T-helper 2 cell treated with Interferon-gamma antibody and Interleukin-4, amounts not matched to agents 5 μg/mL and 100 μg/mL, for 36 hours (primary cell): ENCODE results near the gene GSKIP.

Experiments used
- DNase-seq: peaks from one replicate; pipeline ENCODE4 v3.0.0; 2021; ENCODE audit warnings: low spot score
- H3K27ac Mint-ChIP-seq: one replicate; pipeline ENCODE4 v1.8.0; 2021; ENCODE audit warnings: mild to moderate bottlenecking, mixed read lengths
- H3K27me3 Mint-ChIP-seq: one replicate; pipeline ENCODE4 v1.8.0; 2021; ENCODE audit warnings: low read depth, mixed read lengths
- H3K36me3 Mint-ChIP-seq: one replicate; pipeline ENCODE4 v1.8.0; 2021; ENCODE audit warnings: low read depth, mixed read lengths
- H3K4me1 Mint-ChIP-seq: one replicate; pipeline ENCODE4 v1.8.0; 2021; ENCODE audit warnings: low read depth, mixed read lengths
- H3K4me3 Mint-ChIP-seq: one replicate; pipeline ENCODE4 v1.8.0; 2022; ENCODE audit warnings: mild to moderate bottlenecking, moderate library complexity, mixed read lengths
- H3K9me3 Mint-ChIP-seq: one replicate; pipeline ENCODE4 v1.8.0; 2021; ENCODE audit warnings: mixed read lengths

The GSKIP gene

DNA sequence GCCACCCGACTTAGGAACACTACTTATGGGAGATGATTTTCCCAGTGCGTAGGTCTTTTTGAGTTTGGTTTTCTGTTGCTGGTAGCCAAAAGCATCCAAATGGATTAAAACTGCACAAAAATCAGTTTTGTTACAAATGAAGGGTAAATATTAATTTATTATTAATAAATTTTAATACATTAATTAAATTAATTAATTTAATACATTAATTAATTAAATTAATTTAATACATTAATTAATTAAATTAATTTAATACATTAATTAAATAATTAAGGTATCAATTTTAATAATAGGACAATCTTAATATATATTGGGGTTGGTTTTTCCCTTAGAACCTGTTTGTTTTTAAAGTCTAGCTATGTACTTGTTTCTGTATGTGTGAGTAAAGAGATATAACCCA, 52.2 kb downstream of the GSKIP start:
- Mint-ChIP-seq H3K27ac (no peak overlapping the region), H3K36me3 (no peaks in the 10 kb centered on the region), H3K4me3 (no peak overlapping the region), H3K4me1 (no peaks in the 10 kb centered on the region), H3K9me3 (no peaks in the 10 kb centered on the region), H3K27me3 (no peaks in the 10 kb centered on the region)
- DNase-seq = no peak

DNA sequence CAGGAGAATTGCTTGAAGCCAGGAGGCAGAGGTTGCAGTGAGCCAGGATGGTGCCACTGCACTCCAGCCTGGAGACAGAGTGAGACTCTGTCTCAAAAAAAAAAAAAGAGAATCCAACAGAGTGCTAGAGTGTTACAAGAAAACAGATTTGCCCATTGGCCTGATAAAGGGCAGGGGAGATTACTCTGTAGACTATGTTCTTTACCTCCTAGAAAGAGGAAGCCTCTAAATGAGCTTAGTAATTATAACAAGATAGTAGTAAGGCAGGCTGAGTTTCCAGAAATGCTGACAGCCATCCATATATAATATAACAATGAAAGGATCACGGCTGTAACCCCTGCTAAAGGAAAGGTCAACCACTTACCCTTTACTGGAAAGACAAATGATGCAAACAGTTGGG, 53.0 kb downstream of the GSKIP start:
- no peak overlapping the region for H3K4me3 Mint-ChIP-seq
- H3K27me3 Mint-ChIP-seq = no peaks in the 10 kb centered on the region
- no peaks in the 10 kb centered on the region for H3K36me3 Mint-ChIP-seq
- no peak overlapping the region for H3K27ac Mint-ChIP-seq
- H3K9me3 Mint-ChIP-seq = no peaks in the 10 kb centered on the region
- H3K4me1 Mint-ChIP-seq = no peaks in the 10 kb centered on the region
- no peak for DNase-seq

DNA sequence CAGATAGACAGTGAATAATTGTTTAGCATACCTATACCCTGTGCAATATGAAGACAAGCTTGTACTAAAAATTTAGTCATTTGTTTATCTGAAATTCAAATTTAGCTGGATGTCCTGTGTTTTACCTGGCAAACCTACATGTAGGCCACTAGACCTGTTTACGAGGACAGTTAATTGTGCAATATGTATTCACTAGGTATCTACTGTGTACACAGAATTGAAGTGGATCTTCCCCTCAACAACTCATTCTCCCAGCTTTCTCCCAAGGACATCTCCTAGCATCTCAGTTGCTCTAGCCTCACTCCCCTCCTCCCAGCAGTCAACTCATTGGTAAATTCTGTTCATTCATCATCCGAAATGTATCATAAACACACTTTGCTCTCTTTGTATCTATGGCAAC, 53.9 kb downstream of the GSKIP start:
- H3K36me3 Mint-ChIP-seq = no peaks in the 10 kb centered on the region
- no peaks in the 10 kb centered on the region for H3K4me1 Mint-ChIP-seq
- no peak overlapping the region for H3K27ac Mint-ChIP-seq
- H3K9me3 Mint-ChIP-seq = no peaks in the 10 kb centered on the region
- H3K27me3 Mint-ChIP-seq = no peaks in the 10 kb centered on the region
- H3K4me3 Mint-ChIP-seq = no peak overlapping the region
- no peak for DNase-seq

DNA sequence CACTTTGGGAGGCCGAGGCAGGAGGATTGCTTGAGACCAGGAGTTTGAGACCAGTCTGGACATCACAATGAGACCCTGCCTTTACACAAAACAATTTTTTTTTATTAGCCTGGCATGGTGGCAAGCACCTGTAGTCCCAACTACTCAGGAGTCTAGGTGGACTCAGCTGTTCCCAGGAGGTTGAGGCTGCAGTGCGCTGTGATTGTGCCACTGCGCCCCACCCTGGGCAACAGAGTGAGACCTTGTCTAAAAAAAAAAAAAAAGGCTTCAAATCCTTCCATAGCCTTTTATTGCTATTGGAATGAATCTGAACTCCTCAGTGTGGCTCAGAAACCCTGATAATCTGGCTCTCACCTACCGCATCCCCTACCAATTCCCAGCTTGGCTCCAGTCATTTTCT, 54.7 kb downstream of the GSKIP start:
- DNase-seq = no peak
- H3K36me3 Mint-ChIP-seq = no peaks in the 10 kb centered on the region
- H3K27me3 Mint-ChIP-seq = no peaks in the 10 kb centered on the region
- no peaks in the 10 kb centered on the region for H3K4me1 Mint-ChIP-seq
- no peak overlapping the region for H3K4me3 Mint-ChIP-seq
- H3K9me3 Mint-ChIP-seq = no peaks in the 10 kb centered on the region
- H3K27ac Mint-ChIP-seq = no peak overlapping the region

DNA sequence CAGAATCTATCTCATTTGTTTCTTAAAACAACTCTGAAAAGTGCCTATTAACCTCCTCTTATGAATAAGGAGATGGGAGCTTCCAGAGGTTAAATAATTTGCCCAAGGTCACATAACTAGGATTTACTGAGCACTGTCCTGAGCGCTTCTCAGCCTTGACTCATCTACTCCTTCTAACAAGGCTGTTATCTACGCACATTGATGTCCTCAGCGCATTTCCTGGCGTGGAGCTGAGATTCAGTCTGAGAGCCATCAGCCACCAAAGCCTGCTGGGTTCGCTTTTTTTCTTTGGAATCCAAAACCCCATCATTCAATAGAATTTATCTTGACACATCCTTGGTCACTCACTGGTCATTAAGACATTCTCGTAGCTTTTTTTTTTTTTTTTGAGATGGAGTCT, 57.9 kb downstream of the GSKIP start:
- Mint-ChIP-seq H3K27me3 (peaks cover 2% of the 10 kb centered on the region), H3K4me1 (peaks cover 2% of the 10 kb centered on the region), H3K9me3 (no peaks in the 10 kb centered on the region), H3K27ac (no peak overlapping the region), H3K4me3 (no peak overlapping the region), H3K36me3 (no peaks in the 10 kb centered on the region)
- no peak for DNase-seq

DNA sequence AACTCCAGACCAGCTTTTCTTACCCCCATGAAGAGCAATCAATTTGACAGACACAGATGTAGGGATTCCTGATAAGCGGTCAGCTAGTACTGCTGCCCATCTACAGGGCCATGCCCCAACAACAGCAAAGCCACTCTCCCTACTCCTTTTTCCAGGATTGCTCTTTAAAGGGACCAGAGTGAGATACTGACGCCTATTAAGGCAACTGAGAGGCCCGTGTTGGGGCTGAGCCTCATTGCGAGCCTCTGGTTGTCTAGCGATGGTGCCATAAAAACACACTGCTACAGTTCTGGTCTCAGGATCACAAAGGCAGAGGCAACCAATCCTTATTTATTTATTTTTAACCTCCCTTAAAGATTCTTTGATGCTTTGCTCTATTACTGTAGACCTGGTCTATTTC, 59.7 kb downstream of the GSKIP start:
- no peak overlapping the region for H3K27ac Mint-ChIP-seq
- peaks cover 2% of the 10 kb centered on the region for H3K4me1 Mint-ChIP-seq
- no peaks in the 10 kb centered on the region for H3K9me3 Mint-ChIP-seq
- no peaks in the 10 kb centered on the region for H3K36me3 Mint-ChIP-seq
- peaks cover 2% of the 10 kb centered on the region for H3K27me3 Mint-ChIP-seq
- H3K4me3 Mint-ChIP-seq = no peak overlapping the region
- no peak for DNase-seq

DNA sequence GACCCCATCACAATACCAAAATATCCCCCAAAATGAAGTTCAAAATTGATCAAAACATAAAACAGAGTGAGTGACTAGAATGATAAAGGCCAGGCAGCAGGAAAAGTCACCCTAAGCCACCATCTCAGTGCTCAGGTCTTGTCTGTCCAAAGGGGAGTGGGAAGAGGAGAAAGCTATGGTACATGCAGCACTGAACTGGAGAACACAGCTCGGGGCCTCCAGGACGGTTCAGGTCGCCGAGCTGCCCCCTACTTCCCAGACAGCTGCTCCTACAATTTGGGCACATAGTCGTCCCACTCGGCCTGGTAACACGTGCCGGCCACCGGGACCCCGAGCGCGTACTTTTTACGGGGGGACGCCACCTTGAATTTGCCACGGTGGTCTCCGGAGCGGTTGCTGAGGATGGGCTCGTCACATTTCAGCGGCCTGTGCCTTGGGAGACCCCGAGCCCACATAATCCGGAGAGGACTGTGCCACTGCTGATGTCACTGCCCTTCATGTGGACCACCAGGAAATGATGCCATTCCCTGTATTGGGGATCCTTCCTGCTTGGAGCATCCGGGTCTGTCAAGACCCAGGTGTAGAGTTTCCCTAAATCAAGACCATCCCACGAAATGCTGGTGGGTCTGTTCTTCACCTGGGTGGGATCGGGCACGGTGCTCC, 60.3 kb downstream of the GSKIP start:
- H3K4me3 Mint-ChIP-seq = peak overlapping the region; percentile 32
- peaks cover 2% of the 10 kb centered on the region for H3K4me1 Mint-ChIP-seq
- no peaks in the 10 kb centered on the region for H3K36me3 Mint-ChIP-seq
- H3K27ac Mint-ChIP-seq = no peak overlapping the region
- H3K27me3 Mint-ChIP-seq = peaks cover 3% of the 10 kb centered on the region
- H3K9me3 Mint-ChIP-seq = no peaks in the 10 kb centered on the region
- DNase-seq = no peak

DNA sequence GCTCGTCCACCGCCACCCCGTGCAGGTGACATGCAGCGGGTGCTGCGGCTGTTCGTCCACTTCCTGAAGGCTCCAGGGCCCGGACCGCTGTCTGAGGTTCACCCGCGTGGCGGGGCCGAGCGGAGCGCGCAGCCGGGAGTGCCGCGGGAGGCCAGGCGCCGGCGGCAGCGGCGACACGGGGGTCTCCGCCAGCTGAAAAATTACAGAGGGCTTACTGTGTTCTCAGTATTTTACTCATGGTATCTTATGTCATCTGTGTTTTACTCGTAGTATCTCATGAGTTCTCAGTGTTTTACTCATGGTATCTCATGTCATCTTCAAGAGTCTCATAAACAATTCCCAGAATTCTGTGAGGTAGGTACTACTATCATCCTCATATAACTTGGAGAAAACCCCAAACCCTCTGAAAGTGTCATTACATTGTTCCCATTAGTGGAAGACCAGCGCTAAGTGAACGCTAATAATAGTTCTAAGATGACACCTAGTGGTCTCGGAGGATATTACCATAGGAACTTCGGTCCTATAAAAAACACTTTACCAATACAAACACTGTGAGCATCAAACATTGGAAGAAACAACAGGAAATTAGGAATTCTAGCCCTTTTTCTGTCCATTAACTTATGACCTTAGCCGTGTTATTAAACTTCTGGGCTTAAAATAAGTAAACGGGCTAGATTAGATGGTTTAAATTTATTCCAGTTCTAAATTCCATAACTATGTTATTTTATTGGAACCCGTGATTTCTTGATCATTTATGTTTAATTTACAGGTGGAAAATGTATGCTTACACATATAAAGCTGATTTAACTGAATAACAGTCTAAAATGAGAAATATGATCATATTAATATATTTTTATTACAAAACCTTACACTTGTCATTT, 61.0 kb downstream of the GSKIP start:
- Mint-ChIP-seq H3K27me3 (peaks cover 8% of the 10 kb centered on the region), H3K4me1 (peaks cover 2% of the 10 kb centered on the region), H3K36me3 (no peaks in the 10 kb centered on the region), H3K9me3 (no peaks in the 10 kb centered on the region), H3K4me3 (peak overlapping the region; percentile 75), H3K27ac (no peak overlapping the region)
- peak; percentile 9 for DNase-seq

DNA sequence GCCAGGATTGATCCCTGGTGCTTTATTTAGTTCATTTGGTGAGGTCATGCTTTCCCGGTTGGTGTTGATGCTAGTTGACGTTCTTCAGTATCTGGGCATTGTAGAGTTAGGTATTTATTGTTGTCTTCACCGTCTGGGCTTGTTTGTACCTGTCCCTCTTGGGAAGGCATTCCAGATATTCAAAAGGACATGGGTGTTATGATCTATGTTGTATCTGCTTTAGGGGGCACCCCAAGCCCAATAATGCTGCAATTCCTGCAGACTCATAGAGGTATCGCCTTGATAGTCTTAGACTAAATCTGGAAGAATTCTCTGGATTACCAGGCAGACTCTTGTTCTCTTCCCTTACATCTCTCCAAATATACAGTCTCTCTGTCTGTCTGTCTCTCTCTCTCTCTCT, 70.7 kb downstream of the GSKIP start:
- DNase-seq = no peak
- H3K9me3 Mint-ChIP-seq = no peaks in the 10 kb centered on the region
- no peaks in the 10 kb centered on the region for H3K36me3 Mint-ChIP-seq
- H3K4me3 Mint-ChIP-seq = no peak overlapping the region
- H3K27me3 Mint-ChIP-seq = peaks cover 21% of the 10 kb centered on the region
- H3K27ac Mint-ChIP-seq = no peak overlapping the region
- no peaks in the 10 kb centered on the region for H3K4me1 Mint-ChIP-seq
